Activated T-helper 1 cell treated with anti-CD3 and anti-CD28 coated beads, Interleukin-2, amount 50 U/mL, for 16 hours (primary cell): ENCODE results near the gene ADGRL2.

Experiments used
- DNase-seq, 2 donors: peaks; one replicate each; pipeline ENCODE4 v3.0.0-alpha.2; 2020; ENCODE audit warnings: low read depth in 1 of 2, low spot score in 1 of 2

ADGRL2 gene

GRCh38 chr1:81800695-81801650, at the start of gene ADGRL2:
Gene ADGRL2 (plus strand): TSS chr1:81800934. CDS start chr1:81836985, 36,051 bp downstream.
- DNase-seq, result no peak

- no peak for DNase-seq
Observed at GRCh38 chr1:81752840-81753239, 47.9 kb upstream of the ADGRL2 start.

GRCh38 chr1:81754424-81754823, 46.3 kb upstream of the ADGRL2 start:
- DNase-seq, result no peak

- DNase-seq, result no peak
Observed at GRCh38 chr1:81756872-81757271, 43.9 kb upstream of the ADGRL2 start.

GRCh38 chr1:81757398-81758020, 43.2 kb upstream of the ADGRL2 start:
- DNase-seq, result no peak

- no peak for DNase-seq
Observed at GRCh38 chr1:81758181-81758580, 42.6 kb upstream of the ADGRL2 start.

- no peak for DNase-seq
Observed at GRCh38 chr1:81760477-81761097, 40.1 kb upstream of the ADGRL2 start.

- DNase-seq, result no peak
Observed at GRCh38 chr1:81775510-81775909, 25.2 kb upstream of the ADGRL2 start.

- DNase-seq, result no peak
Observed at GRCh38 chr1:81780705-81781454, 19.9 kb upstream of the ADGRL2 start.

- DNase-seq, result no peak
Observed at GRCh38 chr1:81781749-81782148, 19.0 kb upstream of the ADGRL2 start.

GRCh38 chr1:81792184-81792583, 8.6 kb upstream of the ADGRL2 start:
- DNase-seq, result no peak

GRCh38 chr1:81797701-81798100, 3.0 kb upstream of the ADGRL2 start:
- no peak for DNase-seq

GRCh38 chr1:81799939-81800694, 617 bp upstream of the ADGRL2 start:
- no peak for DNase-seq

- DNase-seq, result no peak
Observed at GRCh38 chr1:81801651-81802456, 1.1 kb downstream of the ADGRL2 start.

- no peak for DNase-seq
Observed at GRCh38 chr1:81802457-81802706, 1.6 kb downstream of the ADGRL2 start.

- DNase-seq, result no peak
Observed at GRCh38 chr1:81802707-81803430, 2.1 kb downstream of the ADGRL2 start.

GRCh38 chr1:81803431-81804110, 2.8 kb downstream of the ADGRL2 start:
- DNase-seq, result no peak

- no peak for DNase-seq
Observed at GRCh38 chr1:81804312-81804711, 3.6 kb downstream of the ADGRL2 start.
